Measurements from ENCODE around the gene FCSK.

The FCSK gene

DNA sequence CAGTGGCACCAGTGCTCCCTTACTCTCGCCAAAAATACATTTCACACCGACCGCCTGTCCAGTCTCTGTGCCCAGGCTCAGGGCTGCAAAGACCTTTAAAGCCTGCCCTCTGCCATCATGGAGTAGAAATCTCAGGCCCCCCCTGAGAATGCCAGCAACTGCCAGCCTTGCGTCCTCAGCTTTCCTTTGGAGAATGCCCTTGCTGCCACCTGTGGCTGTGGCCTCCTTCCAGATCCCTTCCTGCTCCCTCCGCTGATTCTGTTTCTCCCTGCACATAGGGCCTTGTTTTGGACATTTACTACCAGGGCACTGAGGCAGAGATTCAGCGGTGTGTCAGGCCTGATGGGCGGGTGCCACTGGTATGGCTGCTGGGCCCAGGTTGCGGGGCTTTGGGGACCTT is 13.2 kb downstream of the FCSK start:
- no peak overlapping the region for H3K27ac ChIP-seq
- TF ChIP-seq ZFX (IDR thresholded peaks at IDR 0.05) = no peak
- TF ChIP-seq, protein P1, sequence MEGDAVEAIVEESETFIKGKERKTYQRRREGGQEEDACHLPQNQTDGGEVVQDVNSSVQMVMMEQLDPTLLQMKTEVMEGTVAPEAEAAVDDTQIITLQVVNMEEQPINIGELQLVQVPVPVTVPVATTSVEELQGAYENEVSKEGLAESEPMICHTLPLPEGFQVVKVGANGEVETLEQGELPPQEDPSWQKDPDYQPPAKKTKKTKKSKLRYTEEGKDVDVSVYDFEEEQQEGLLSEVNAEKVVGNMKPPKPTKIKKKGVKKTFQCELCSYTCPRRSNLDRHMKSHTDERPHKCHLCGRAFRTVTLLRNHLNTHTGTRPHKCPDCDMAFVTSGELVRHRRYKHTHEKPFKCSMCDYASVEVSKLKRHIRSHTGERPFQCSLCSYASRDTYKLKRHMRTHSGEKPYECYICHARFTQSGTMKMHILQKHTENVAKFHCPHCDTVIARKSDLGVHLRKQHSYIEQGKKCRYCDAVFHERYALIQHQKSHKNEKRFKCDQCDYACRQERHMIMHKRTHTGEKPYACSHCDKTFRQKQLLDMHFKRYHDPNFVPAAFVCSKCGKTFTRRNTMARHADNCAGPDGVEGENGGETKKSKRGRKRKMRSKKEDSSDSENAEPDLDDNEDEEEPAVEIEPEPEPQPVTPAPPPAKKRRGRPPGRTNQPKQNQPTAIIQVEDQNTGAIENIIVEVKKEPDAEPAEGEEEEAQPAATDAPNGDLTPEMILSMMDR (conservative IDR thresholded peaks at IDR 0.05) = no peak

DNA sequence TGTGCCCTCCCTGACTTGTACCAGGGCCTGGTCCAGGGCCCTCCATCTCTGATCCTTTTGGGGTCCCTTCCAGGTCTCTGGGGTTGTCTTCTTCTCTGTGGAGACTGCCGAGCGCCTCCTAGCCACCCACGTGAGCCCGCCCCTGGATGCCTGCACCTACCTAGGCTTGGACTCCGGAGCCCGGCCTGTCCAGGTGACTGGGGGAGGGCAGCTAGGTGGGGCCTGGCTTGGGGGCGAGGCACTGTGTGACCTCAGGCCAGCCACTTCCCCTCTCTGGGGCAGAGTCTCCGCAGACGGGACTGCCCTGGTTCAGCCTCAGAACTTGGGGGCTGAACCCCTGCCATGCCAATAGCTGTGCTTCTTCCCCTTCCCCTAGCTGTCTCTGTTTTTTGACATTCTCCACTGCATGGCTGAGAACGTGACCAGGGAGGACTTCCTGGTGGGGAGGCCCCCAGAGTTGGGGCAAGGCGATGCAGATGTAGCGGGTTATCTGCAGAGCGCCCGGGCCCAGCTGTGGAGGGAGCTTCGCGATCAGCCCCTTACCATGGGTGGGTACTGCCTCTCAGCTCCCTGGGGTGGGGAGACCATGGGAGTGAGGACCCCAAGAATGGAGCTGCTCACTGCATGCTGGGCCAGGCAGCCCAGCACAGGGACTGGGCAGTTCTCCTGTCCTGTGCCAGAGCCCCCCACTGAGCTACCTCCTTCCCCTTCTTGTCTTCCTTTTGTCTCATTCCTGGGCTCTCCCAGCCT is 14.6 kb downstream of the FCSK start:
- no peak overlapping the region for H3K27ac ChIP-seq
- TF ChIP-seq ZFX (IDR thresholded peaks at IDR 0.05) = no peak
- TF ChIP-seq, protein P1 (conservative IDR thresholded peaks at IDR 0.05) = no peak

DNA sequence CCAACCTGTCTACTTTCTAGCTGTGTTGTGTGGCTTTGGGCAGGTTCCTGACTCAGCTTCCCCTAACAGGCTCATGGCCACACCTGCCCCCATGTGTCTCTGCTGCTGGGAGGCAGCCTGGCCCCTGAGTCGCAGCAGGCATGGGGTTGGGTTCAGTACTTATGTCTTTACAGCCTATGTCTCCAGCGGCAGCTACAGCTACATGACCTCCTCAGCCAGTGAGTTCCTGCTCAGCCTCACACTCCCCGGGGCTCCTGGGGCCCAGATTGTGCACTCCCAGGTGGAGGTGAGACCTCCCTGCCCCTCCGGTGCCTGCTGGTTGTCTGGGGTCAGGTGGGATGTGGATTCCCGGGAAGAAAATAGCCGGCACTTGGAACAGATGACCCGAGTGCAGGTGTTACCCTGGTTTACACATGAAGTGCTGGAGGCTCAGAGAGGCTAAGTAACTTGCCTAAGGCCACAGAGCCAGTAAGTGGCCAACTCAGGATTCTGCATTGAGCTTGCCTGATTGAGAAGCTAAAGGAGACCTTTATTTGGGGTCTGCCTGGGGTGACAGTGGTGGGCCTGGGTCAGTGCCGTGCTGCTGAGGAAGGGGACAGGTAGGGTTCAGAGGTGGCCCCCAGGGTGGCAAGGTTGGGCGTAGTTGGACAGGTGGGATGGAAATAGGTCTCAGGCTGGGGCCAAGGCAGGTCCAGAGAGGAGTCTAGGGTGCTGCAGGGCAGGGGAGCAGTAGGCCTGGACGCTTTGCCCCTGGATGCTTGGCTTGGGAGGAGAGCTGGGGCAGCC is 15.9 kb downstream of the FCSK start:
- TF ChIP-seq, protein P1 (conservative IDR thresholded peaks at IDR 0.05) = no peak
- TF ChIP-seq ZFX (IDR thresholded peaks at IDR 0.05) = no peak
- H3K27ac ChIP-seq = no peak overlapping the region

DNA sequence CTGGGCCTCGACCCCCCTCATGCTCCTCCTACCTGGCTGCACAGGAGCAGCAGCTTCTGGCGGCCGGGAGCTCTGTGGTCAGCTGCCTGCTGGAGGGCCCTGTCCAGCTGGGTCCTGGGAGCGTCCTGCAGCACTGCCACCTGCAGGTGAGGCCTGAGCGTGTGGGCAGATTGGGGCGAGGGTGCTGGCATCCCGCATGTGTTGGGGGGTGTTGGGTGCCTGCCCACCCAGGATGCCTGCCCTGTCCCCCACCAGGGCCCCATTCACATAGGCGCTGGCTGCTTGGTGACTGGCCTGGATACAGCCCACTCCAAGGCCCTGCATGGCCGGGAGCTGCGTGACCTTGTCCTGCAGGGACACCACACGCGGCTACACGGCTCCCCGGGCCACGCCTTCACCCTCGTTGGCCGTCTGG is 16.5 kb downstream of the FCSK start:
- no peak for TF ChIP-seq ZFX (IDR thresholded peaks at IDR 0.05)
- TF ChIP-seq, protein P1 (conservative IDR thresholded peaks at IDR 0.05) = no peak; the same call in 1 of the 2 replicates

DNA sequence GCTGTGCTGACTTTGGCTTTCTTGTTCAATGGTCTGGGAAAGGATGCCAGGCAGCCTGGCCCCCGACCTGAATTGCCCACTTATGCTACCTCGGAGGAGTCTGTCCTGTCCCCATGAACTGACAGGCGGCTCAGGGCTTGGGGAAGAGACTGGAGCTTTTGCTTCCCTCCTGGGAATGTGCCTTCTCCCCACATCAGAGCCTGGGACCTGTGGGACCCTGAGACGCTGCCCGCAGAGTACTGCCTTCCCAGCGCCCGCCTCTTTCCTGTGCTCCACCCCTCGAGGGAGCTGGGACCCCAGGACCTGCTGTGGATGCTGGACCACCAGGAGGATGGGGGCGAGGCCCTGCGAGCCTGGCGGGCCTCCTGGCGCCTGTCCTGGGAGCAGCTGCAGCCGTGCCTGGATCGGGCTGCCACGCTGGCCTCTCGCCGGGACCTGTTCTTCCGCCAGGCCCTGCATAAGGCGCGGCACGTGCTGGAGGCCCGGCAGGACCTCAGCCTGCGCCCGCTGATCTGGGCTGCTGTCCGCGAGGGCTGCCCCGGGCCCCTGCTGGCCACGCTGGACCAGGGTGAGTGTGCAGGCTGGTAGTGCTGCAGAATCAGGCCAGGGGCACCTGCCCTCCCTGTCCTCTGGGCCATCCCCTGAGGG is 18.5 kb downstream of the FCSK start:
- TF ChIP-seq, protein P1 (conservative IDR thresholded peaks at IDR 0.05) = no peak
- TF ChIP-seq ZFX (IDR thresholded peaks at IDR 0.05) = no peak
- no peak overlapping the region for H3K27ac ChIP-seq

More for the DNA sequence above, 16.5 kb downstream of the FCSK start:
- H3K27ac ChIP-seq = no peak overlapping the region

DNA sequence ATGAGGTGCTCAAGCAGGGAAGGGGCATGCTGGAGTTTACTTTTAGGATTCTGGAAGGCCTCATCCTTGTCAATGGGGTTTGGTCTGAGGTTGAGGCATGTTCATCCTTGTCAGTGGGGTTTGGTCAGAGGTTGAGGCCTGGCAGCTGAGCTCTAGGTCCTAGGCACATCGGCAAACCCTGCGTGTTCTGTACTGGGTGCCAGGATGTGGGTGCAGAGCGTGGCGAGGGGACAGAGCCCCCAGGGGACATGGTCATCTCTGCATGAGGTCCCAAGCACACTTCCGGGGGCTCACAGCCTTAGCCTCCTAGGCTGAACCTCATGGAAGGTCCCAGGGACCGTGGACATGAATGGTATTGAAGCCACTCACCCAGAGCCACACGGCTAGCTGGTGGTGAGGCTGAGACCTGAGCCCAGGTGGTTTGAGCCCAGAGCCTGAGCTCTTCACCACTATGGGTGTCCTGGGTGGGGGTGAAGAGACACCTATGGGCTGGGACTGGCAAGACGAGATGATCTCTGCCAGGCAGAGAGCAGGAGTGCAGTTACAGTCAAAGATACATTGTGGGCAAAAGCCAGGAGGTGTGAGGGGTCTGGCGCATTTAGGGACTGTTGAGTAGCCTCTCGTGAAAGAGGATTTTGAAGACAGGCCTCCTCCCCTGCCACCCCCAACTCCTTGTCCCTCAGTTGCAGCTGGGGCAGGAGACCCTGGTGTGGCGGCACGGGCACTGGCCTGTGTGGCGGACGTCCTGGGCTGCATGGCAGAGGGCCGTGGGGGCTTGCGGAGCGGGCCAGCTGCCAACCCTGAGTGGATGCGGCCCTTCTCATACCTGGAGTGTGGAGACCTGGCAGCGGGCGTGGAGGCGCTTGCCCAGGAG is 19.3 kb downstream of the FCSK start:
- TF ChIP-seq, protein P1 (conservative IDR thresholded peaks at IDR 0.05) = no peak
- no peak overlapping the region for H3K27ac ChIP-seq

Data from C4-2B (cell line).